ACHN (cell line): ENCODE results near the gene SETMAR.

Experiments
- DNase-seq: peaks from one replicate; pipeline ENCODE4 v3.0.0-alpha.2; 2015
- in situ Hi-C: cut with HindIII; loops from 2 replicates; pipeline ENCODE4 v1.10.0; 2017; ENCODE audit warnings: low sequenced_read_pairs, low pct_ligation_motif_present, low pct_unique_long_range_greater_than_20kb

Gene SETMAR

GRCh38 chr3:4340077-4340410 is 36.9 kb downstream of the SETMAR start:
- in situ Hi-C loops: no loop called here
- DNase-seq: no peak

- DNase-seq: no peak
- in situ Hi-C loops: no loop called here
These were observed 37.5 kb downstream of the SETMAR start for GRCh38 chr3:4340411-4341335.

- in situ Hi-C loops: no loop called here
These were observed 38.1 kb downstream of the SETMAR start for GRCh38 chr3:4341336-4341675.

GRCh38 chr3:4343258-4343657 is 40.1 kb downstream of the SETMAR start:
- no peak for DNase-seq
- in situ Hi-C loops: no loop called here

More at GRCh38 chr3:4341336-4341675, 38.1 kb downstream of the SETMAR start:
- DNase-seq: no peak

- peak; percentile 55 for DNase-seq
- in situ Hi-C loops: no loop called here
These were observed 47.6 kb downstream of the SETMAR start for GRCh38 chr3:4350789-4351163.

GRCh38 chr3:4351164-4351855 is 48.1 kb downstream of the SETMAR start:
- in situ Hi-C loops: no loop called here
- DNase-seq: no peak

- DNase-seq: no peak
- in situ Hi-C loops: no loop called here
These were observed 48.7 kb downstream of the SETMAR start for GRCh38 chr3:4351872-4352271.

GRCh38 chr3:4355401-4356219 is 52.4 kb downstream of the SETMAR start:
- DNase-seq: no peak
- in situ Hi-C loops: no loop called here

GRCh38 chr3:4356220-4356540 is 53.0 kb downstream of the SETMAR start:
- DNase-seq: no peak
- in situ Hi-C loops: no loop called here

- in situ Hi-C loops: no loop called here
- DNase-seq: no peak
These were observed 53.6 kb downstream of the SETMAR start for GRCh38 chr3:4356546-4357410.

GRCh38 chr3:4358273-4358672 is 55.1 kb downstream of the SETMAR start:
- DNase-seq: no peak
- in situ Hi-C loops: no loop called here

GRCh38 chr3:4359805-4360502 is 56.8 kb downstream of the SETMAR start:
- DNase-seq: no peak
- in situ Hi-C loops: no loop called here

GRCh38 chr3:4360817-4361216 is 57.6 kb downstream of the SETMAR start:
- in situ Hi-C loops: no loop called here
- no peak for DNase-seq

- in situ Hi-C loops: no loop called here
These were observed 59.4 kb downstream of the SETMAR start for GRCh38 chr3:4362523-4362922.

More at GRCh38 chr3:4362523-4362922, 59.4 kb downstream of the SETMAR start:
- DNase-seq: no peak
